K562 (cell line): ENCODE measurements around the gene USPL1. TPM values are rescaled to one million over a fixed set of nuclear protein-coding genes. Genes with fewer than 3 reads are reported as not detected.
A peak's percentile ranks its signal among the peaks of the same experiment; 100 is the strongest.

Experiments used
- ARNT ChIP-seq, 2 experiments: fragments of 450-650 bp; IDR thresholded peaks; 2 replicates each; pipeline ENCODE4 v1.6.1; 2016; ENCODE audit warnings: mild to moderate bottlenecking in 1 of 2
- CEBPB ChIP-seq: fragments of 450-650 bp; IDR thresholded peaks from 2 replicates; pipeline ENCODE4 v1.6.1; 2016; ENCODE audit warnings: missing genetic modification characterization, missing compliant biosample characterization
- CEBPG ChIP-seq, 3 experiments: fragments of 200-800 bp in 1 of 3; sonication (Bioruptor generic) in 1 of 3; sonication (generic) in 1 of 3; formaldehyde crosslinking in 1 of 3; IDR thresholded peaks in 2 of 3; conservative IDR thresholded peaks in 1 of 3; 2 replicates each; pipeline versions ENCODE4 v1.6.1 to v1.8.0; 2016 to 2022; ENCODE audit warnings: missing compliant biosample characterization in 2 of 3, missing genetic modification characterization in 2 of 3, mild to moderate bottlenecking in 1 of 3, missing genetic modification reagents in 1 of 3
- KDM2B ChIP-seq: fragments of 250-450 bp; sonication (Bioruptor Pico); IDR thresholded peaks from 2 replicates; pipeline ENCODE4 v1.8.0; 2021; ENCODE audit warnings: mild to moderate bottlenecking, moderate library complexity
- NR3C1 ChIP-seq: sonication (generic); formaldehyde crosslinking; IDR thresholded peaks from 2 replicates; pipeline ENCODE4 v1.8.1; 2022; ENCODE audit warnings: missing genetic modification reagents
- RREB1 ChIP-seq: fragments of 250-450 bp; sonication (Bioruptor Pico); IDR thresholded peaks from 2 replicates; pipeline ENCODE4 v1.4.0; 2020
- SMARCB1 ChIP-seq: IDR thresholded peaks from 2 replicates; pipeline ENCODE4 v1.6.1; 2011; ENCODE audit warnings: improper control_type of control experiment, low read depth; ENCODE audit not compliant: insufficient read length
- TARDBP ChIP-seq: fragments of 450-650 bp; IDR thresholded peaks from 2 replicates; pipeline ENCODE4 v1.6.1; 2016
- ZBTB11 ChIP-seq, 3 experiments: fragments of 200-800 bp in 1 of 3; fragments of 250-450 bp in 1 of 3; fragments of 450-650 bp in 1 of 3; sonication (Bioruptor Pico) in 1 of 3; sonication (Bioruptor generic) in 1 of 3; formaldehyde crosslinking in 1 of 3; IDR thresholded peaks; 2 replicates each; pipeline versions ENCODE4 v1.6.1 to v1.8.0; 2016 to 2022; ENCODE audit warnings: mild to moderate bottlenecking in 2 of 3, missing genetic modification characterization in 2 of 3, missing compliant biosample characterization in 1 of 3, moderate library complexity in 1 of 3
- ZNF511 ChIP-seq: sonication (generic); formaldehyde crosslinking; IDR thresholded peaks from 2 replicates; pipeline ENCODE4 v1.8.0; 2022; ENCODE audit warnings: mild to moderate bottlenecking, missing genetic modification reagents
- ZNF512 ChIP-seq: IDR thresholded peaks from 2 replicates; pipeline ENCODE4 v1.6.1; 2016; ENCODE audit warnings: missing genetic modification characterization, missing compliant biosample characterization
- ZNF561 ChIP-seq: fragments of 450-650 bp; formaldehyde crosslinking; conservative IDR thresholded peaks from 2 replicates; pipeline ENCODE4 v1.4.0; 2020; ENCODE audit warnings: mild to moderate bottlenecking, moderate library complexity
- ZNF655 ChIP-seq: fragments of 250-450 bp; sonication (Bioruptor Pico); IDR thresholded peaks from 2 replicates; pipeline ENCODE4 v1.5.0; 2021
- polyA plus RNA-seq, 8 experiments: library from polyadenylated mRNA; depleted of rRNA in 4 of 8; stranded (reverse) in 5 of 8; unstranded in 3 of 8; fragments of >200 nt; fragmentation: Nextera tagmentation in 2 of 8; fragmentation: Illumina TruSeq in 1 of 8; extraction: Ambion mirVana in 2 of 8; extraction: Trizol in 1 of 8; gene quantifications; 2 replicates each; pipeline versions ENCODE4 v1.2.1 to v1.2.3, GENCODE V29; 2011 to 2014; ENCODE audit warnings: inconsistent platforms in 1 of 8, missing spikeins in 1 of 8
- total RNA-seq, 7 experiments: library from RNA; depleted of rRNA in 6 of 7; stranded (reverse); fragments of >200 nt in 6 of 7; fragmentation: Illumina TruSeq in 2 of 7; extraction: Trizol in 2 of 7; gene quantifications; 2 replicates each; pipeline versions ENCODE4 v1.2.1 to v1.2.3, GENCODE V29; 2011 to 2021; ENCODE audit warnings: low replicate concordance in 1 of 7

Gene USPL1
- total and polyA plus RNA-seq, 9 of the 15 experiments (the other 6 are each of a cell fraction or from before 2014, with no cell fraction given) = 5.5 to 18.0 (median 12.0) TPM

GRCh38 chr13:30600496-30600895, 17.2 kb upstream of the USPL1 start (continued):
- TF ChIP-seq ZNF512 (no peak), SMARCB1 (no peak), TARDBP (no peak), NR3C1 (CRISPR knock-in tag) (no peak), KDM2B (CRISPR knock-in tag) (no peak), CEBPG (CRISPR knock-in tag; IDR thresholded peaks at IDR 0.05) (no peak), CEBPG (tag; conservative IDR thresholded peaks at IDR 0.05 in 1 of 2, IDR thresholded peaks at IDR 0.05 in 1 of 2) (0 out of 4 replicates have a peak, but pooled peaks of 1 of the 2 experiments have one; percentile 32), RREB1 (CRISPR knock-in tag) (no peak), ARNT (IDR thresholded peaks at IDR 0.05) (no peak), ZNF561 (CRISPR knock-in tag) (no peak), ZNF511 (CRISPR knock-in tag) (no peak), ZNF655 (no peak), ZBTB11 (CRISPR knock-in tag; IDR thresholded peaks at IDR 0.05) (no peak), CEBPB (tag) (peak; percentile 47; the same call in 1 of the 2 replicates)
